CD4-positive, alpha-beta T cell (primary cell): ENCODE data around the gene PLCB2. TPM values are rescaled to one million over a fixed set of nuclear protein-coding genes. Genes with fewer than 3 reads are reported as not detected.

Experiments used
- ATAC-seq: fragments of 200-7000 bp; cut with Tn5 transposase; one replicate; pipeline ENCODE4 v1.10.0; 2022; ENCODE audit warnings: mild to moderate bottlenecking; ENCODE audit not compliant: poor library complexity
- CTCF ChIA-PET: fragments of 350-600 bp; sonication (Branson Sonifier 250); formaldehyde crosslinking; loops from one replicate; lab custom pipeline; 2021; ENCODE audit warnings: antibody characterized with exemption, inconsistent platforms; lab: Charles Lee
- POLR2A ChIA-PET: fragments of 350-600 bp; sonication (Branson Sonifier 250); formaldehyde crosslinking; loops from one replicate; lab custom pipeline; 2021; ENCODE audit warnings: antibody characterized with exemption, inconsistent platforms; lab: Charles Lee
- DNase-seq, 14 experiments: peaks; one replicate each; pipeline ENCODE4 v3.0.0-alpha.2; 2013 to 2020; ENCODE audit warnings: mixed read lengths in 2 of 14
- H3K27ac ChIP-seq, 2 donors: one replicate each; pipeline versions ENCODE4 v1.5.1 to v1.7.0; 2013; ENCODE audit warnings: low read length in 2 of 2, low read depth in 1 of 2, mild to moderate bottlenecking in 1 of 2
- H3K27me3 ChIP-seq, 2 experiments: 1 replicate in 1 of 2; 2 replicates in 1 of 2; pipeline versions ENCODE4 v1.6.1 to v1.7.0; 2013; ENCODE audit warnings: low read length in 2 of 2, control low read depth in 1 of 2, mild to moderate bottlenecking in 1 of 2, moderate library complexity in 1 of 2; ENCODE audit not compliant: insufficient read depth in 2 of 2, control insufficient read depth in 1 of 2
- H3K36me3 ChIP-seq: one replicate; pipeline ENCODE4 v1.6.1; 2013; ENCODE audit warnings: low read length, control low read depth; ENCODE audit not compliant: insufficient read depth
- H3K4me1 ChIP-seq: one replicate; pipeline ENCODE4 v1.6.1; 2013; ENCODE audit warnings: low read length, control low read depth; ENCODE audit not compliant: insufficient read depth
- H3K4me3 ChIP-seq: one replicate; pipeline ENCODE4 v1.5.1; 2013; ENCODE audit warnings: mild to moderate bottlenecking, low read length, moderate library complexity
- H3K9me3 ChIP-seq, 2 experiments: 1 replicate in 1 of 2; 2 replicates in 1 of 2; pipeline versions ENCODE4 v1.6.1 to v1.7.0; 2013; ENCODE audit warnings: low read length in 2 of 2, mild to moderate bottlenecking in 2 of 2, control low read depth in 1 of 2, moderate library complexity in 1 of 2; ENCODE audit not compliant: control insufficient read depth in 1 of 2, insufficient read depth in 1 of 2
- H3K27ac Mint-ChIP-seq: one replicate; pipeline ENCODE4 v1.8.0; 2020; ENCODE audit warnings: mixed read lengths
- H3K27me3 Mint-ChIP-seq: one replicate; pipeline ENCODE4 v1.8.0; 2021; ENCODE audit warnings: mixed read lengths
- H3K36me3 Mint-ChIP-seq: one replicate; pipeline ENCODE4 v1.8.0; 2021; ENCODE audit warnings: low read depth, mixed read lengths
- H3K4me1 Mint-ChIP-seq: one replicate; pipeline ENCODE4 v1.8.0; 2021; ENCODE audit warnings: low read depth, mixed read lengths
- H3K4me3 Mint-ChIP-seq: one replicate; pipeline ENCODE4 v1.8.0; 2020; ENCODE audit warnings: mild to moderate bottlenecking, mixed read lengths
- H3K9me3 Mint-ChIP-seq: one replicate; pipeline ENCODE4 v1.8.0; 2020; ENCODE audit warnings: mixed read lengths
- CTCF ChIP-seq: fragments of 200-600 bp; IDR thresholded peaks from one replicate; pipeline ENCODE4 v1.8.0; 2022; ENCODE audit warnings: antibody characterized with exemption, mild to moderate bottlenecking
- intact Hi-C, 2 experiments: fragments of 100-400 bp; cut with DNase I in 1 of 2; cut with micrococcal nuclease in 1 of 2; formaldehyde crosslinking; loops; one replicate each; pipeline versions ENCODE4 v1.15.1 to v1.9.0; 2023 to 2025; cut with DNase I, micrococcal nuclease
- total RNA-seq, 174 experiments: library from RNA in 2 of 174; stranded (reverse) in 2 of 174; gene quantifications; one replicate each; pipeline ENCODE4 v1.2.3 and lab custom pipeline; 2021 to 2026

The PLCB2 gene
- total RNA-seq, 2 experiments from 2014 or later, result 206 to 222 TPM

DNA sequence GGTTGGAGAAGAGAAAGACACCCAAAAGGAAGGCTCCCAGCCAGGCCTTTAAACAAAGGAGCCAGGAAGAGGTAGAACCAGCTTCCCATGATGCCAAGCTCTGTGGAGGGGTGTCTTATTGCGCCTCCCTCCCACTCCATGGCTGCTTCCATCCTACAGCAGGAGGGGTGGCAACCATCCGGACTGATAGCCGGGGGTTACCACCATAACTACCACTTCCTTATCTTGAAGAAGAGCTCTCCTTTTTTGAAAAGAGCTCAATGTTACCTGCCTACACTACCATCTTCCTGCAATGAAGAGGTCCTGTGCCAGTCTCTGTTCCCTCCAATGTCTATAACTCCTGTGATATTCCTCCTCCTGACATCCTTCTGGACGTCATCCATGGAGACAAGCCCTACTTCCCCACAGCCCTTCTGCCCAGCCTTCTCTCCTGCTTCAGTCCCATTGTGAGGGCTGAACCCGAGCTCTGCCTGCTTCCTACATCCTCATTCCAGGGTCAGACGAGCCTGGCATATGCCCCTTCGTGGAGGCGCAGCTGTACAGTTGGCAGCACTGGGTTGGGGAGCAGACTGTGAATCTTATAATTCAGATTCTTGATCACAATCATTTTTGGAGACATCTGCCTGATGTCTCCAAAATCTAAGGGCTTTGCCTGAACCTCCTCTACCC, 24.5 kb upstream of the PLCB2 start:
- Histone ChIP-seq H3K9me3 (no peaks in the 10 kb centered on the region), H3K36me3 (no peaks in the 10 kb centered on the region), H3K4me3 (no peak overlapping the region), H3K27ac (no peak overlapping the region), H3K4me1 (peaks cover 22% of the 10 kb centered on the region), H3K27me3 (no peaks in the 10 kb centered on the region)
- no peak for TF ChIP-seq CTCF
- intact Hi-C loops, result loop anchor here in 1 of 2 experiments (5.0 to 10.0 kb wide), 2 partner anchors 115 to 547 kb away; partner anchors contain the start of gene FSIP1
- Mint-ChIP-seq H3K9me3 (no peaks in the 10 kb centered on the region), H3K27ac (no peak overlapping the region), H3K4me1 (peaks cover 21% of the 10 kb centered on the region), H3K36me3 (no peaks in the 10 kb centered on the region), H3K4me3 (no peak overlapping the region), H3K27me3 (no peaks in the 10 kb centered on the region)
- DNase-seq (no peak), ATAC-seq (no peak)
- CTCF ChIA-PET, result interaction anchor here (1.1 to 1.4 kb wide), 2 partner anchors 9 to 11 kb away, joined by 4 read pairs; partner anchors contain the start of gene INAFM2
- POLR2A ChIA-PET, result no interaction called here

DNA sequence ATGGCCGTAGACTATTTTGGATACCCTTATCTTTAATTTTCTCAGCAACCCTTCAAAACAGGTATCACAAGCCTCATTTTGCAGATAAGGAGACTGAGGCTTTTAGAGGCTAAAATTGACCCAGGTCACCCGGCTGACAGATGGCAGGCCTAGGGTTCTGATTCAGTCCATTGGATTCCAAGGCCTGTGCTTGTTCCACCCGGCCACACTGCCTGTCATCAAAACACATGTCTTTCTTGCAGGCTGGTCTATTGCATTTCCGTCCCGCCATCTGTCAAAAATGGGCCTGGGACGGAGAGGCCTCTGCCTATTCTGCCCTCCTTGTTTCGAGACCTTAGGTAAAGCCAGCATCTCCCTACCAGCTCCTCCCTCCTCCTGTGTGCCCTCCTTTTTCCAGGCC, 23.9 kb upstream of the PLCB2 start:
- H3K36me3 Mint-ChIP-seq, result no peaks in the 10 kb centered on the region

GRCh38 chr15:40331026-40331425, 23.3 kb upstream of the PLCB2 start:
- intact Hi-C loops, result loop anchor here in 1 of 2 experiments (5.0 to 10.0 kb wide), 2 partner anchors 114 to 546 kb away; partner anchors contain the start of gene FSIP1
- DNase-seq (no peak), ATAC-seq (no peak)
- Histone ChIP-seq H3K9me3 (no peaks in the 10 kb centered on the region), H3K27me3 (no peaks in the 10 kb centered on the region), H3K27ac (no peak overlapping the region), H3K4me1 (peaks cover 18% of the 10 kb centered on the region), H3K4me3 (no peak overlapping the region), H3K36me3 (no peaks in the 10 kb centered on the region)
- Mint-ChIP-seq H3K4me1 (peaks cover 22% of the 10 kb centered on the region), H3K4me3 (no peak overlapping the region), H3K27me3 (no peaks in the 10 kb centered on the region), H3K9me3 (no peaks in the 10 kb centered on the region), H3K36me3 (no peaks in the 10 kb centered on the region), H3K27ac (no peak overlapping the region)
- CTCF ChIA-PET, result no interaction called here
- POLR2A ChIA-PET, result no interaction called here
- no peak for TF ChIP-seq CTCF

More for the DNA sequence above, 23.9 kb upstream of the PLCB2 start:
- no peak for TF ChIP-seq CTCF
- no peak overlapping the region for H3K4me3 Mint-ChIP-seq
- Histone ChIP-seq H3K27me3 (no peaks in the 10 kb centered on the region), H3K4me1 (peaks cover 19% of the 10 kb centered on the region), H3K4me3 (no peak overlapping the region), H3K36me3 (no peaks in the 10 kb centered on the region), H3K9me3 (no peaks in the 10 kb centered on the region), H3K27ac (no peak overlapping the region)
- no peaks in the 10 kb centered on the region for H3K9me3 Mint-ChIP-seq
- DNase-seq (no peak), ATAC-seq (no peak)
- CTCF ChIA-PET, result interaction anchor here (1.1 to 1.4 kb wide), 2 partner anchors 8 to 11 kb away, joined by 4 read pairs; partner anchors contain the start of gene INAFM2
- peaks cover 21% of the 10 kb centered on the region for H3K4me1 Mint-ChIP-seq
- no peaks in the 10 kb centered on the region for H3K27me3 Mint-ChIP-seq
- H3K27ac Mint-ChIP-seq, result no peak overlapping the region
- intact Hi-C loops, result loop anchor here in 1 of 2 experiments (5.0 to 10.0 kb wide), 2 partner anchors 114 to 547 kb away; partner anchors contain the start of gene FSIP1
- POLR2A ChIA-PET, result no interaction called here
